NCI-H128 (cell line): Measurements from ENCODE around the gene OR5K3.
"Not testable (repeated sequence)": the region's sequence is repeated elsewhere in the genome, so short reads cannot be mapped to it uniquely, and the experiment has no call there.

Experiments
- DNase-seq: peaks from one replicate; lab custom pipeline; 2025; ENCODE audit not compliant: unreplicated experiment; lab: John Stamatoyannopoulos, UW

The OR5K3 gene

GRCh38 chr3:98390366-98390765, at the start of gene OR5K3:
TSS of gene OR5K3 (plus strand) at chr3:98390666. CDS start at chr3:98390666, 0 bp downstream.
- DNase-seq: no peak

- DNase-seq: no peak
These were observed 48.7 kb upstream of the OR5K3 start for GRCh38 chr3:98341758-98342157.

GRCh38 chr3:98343647-98344507, 46.6 kb upstream of the OR5K3 start:
- peak; percentile 10 for DNase-seq

- no peak for DNase-seq
These were observed 40.4 kb upstream of the OR5K3 start for GRCh38 chr3:98350082-98350481.

GRCh38 chr3:98353554-98353953, 36.9 kb upstream of the OR5K3 start, which contains the start of gene OR5K4:
TSS of gene OR5K4 (plus strand) at chr3:98353854. CDS start at chr3:98353854, 0 bp downstream.
- DNase-seq: no peak

GRCh38 chr3:98359250-98359649, 31.2 kb upstream of the OR5K3 start:
- DNase-seq: no peak

GRCh38 chr3:98359993-98360675, 30.3 kb upstream of the OR5K3 start:
- no peak for DNase-seq

GRCh38 chr3:98360681-98361080, 29.8 kb upstream of the OR5K3 start:
- DNase-seq: no peak

- DNase-seq: no peak
These were observed 29.2 kb upstream of the OR5K3 start for GRCh38 chr3:98361289-98361688.

GRCh38 chr3:98367464-98368246, 22.8 kb upstream of the OR5K3 start:
- DNase-seq: no peak

GRCh38 chr3:98371186-98371585, 19.3 kb upstream of the OR5K3 start:
- DNase-seq: no peak

- no peak for DNase-seq
These were observed 18.6 kb upstream of the OR5K3 start for GRCh38 chr3:98371853-98372252.

GRCh38 chr3:98372445-98372844, 18.0 kb upstream of the OR5K3 start:
- no peak for DNase-seq

- no peak for DNase-seq
These were observed 13.8 kb upstream of the OR5K3 start for GRCh38 chr3:98376631-98377030.

GRCh38 chr3:98388147-98388546, 2.3 kb upstream of the OR5K3 start:
- no peak for DNase-seq

- DNase-seq: no peak
These were observed 4.6 kb downstream of the OR5K3 start for GRCh38 chr3:98395101-98395500.

GRCh38 chr3:98396482-98396881, 6.0 kb downstream of the OR5K3 start:
- DNase-seq: not testable (repeated sequence)

GRCh38 chr3:98398513-98398912, 8.0 kb downstream of the OR5K3 start:
- DNase-seq: no peak

GRCh38 chr3:98402507-98402906, 12.0 kb downstream of the OR5K3 start:
- no peak for DNase-seq

GRCh38 chr3:98404010-98404409, 13.5 kb downstream of the OR5K3 start:
- DNase-seq: no peak

GRCh38 chr3:98406034-98406433, 15.6 kb downstream of the OR5K3 start:
- no peak for DNase-seq
